Testis (tissue), 3 donors: ENCODE data around the gene ME3. TPM values are rescaled to one million over a fixed set of nuclear protein-coding genes. Genes with fewer than 3 reads are reported as not detected.
A peak's percentile ranks its signal among the peaks of the same experiment; 100 is the strongest.

Experiments used
- DNase-seq: peaks from one replicate; pipeline ENCODE4 v3.0.0-alpha.2; 2019
- H3K27ac ChIP-seq, 2 donors: fragments of 200-600 bp; sonication (generic); one replicate each; pipeline ENCODE4 v1.5.1; 2019
- H3K27me3 ChIP-seq: fragments of 200-600 bp; sonication (generic); one replicate; pipeline ENCODE4 v1.5.1; 2019
- H3K36me3 ChIP-seq: fragments of 200-600 bp; sonication (generic); one replicate; pipeline ENCODE4 v1.5.1; 2017; ENCODE audit warnings: low read depth; ENCODE audit errors: missing control alignments
- H3K4me1 ChIP-seq: fragments of 200-600 bp; sonication (generic); one replicate; pipeline ENCODE4 v1.5.1; 2019
- H3K4me3 ChIP-seq, 2 donors: fragments of 200-600 bp; sonication (generic); one replicate each; pipeline ENCODE4 v1.5.1; 2017 to 2019
- H3K9me3 ChIP-seq: fragments of 200-600 bp; sonication (generic); one replicate; pipeline ENCODE4 v1.5.1; 2017
- CTCF ChIP-seq, 3 experiments: fragments of 450-650 bp in 2 of 3; fragments of 200-600 bp in 1 of 3; sonication (generic) in 1 of 3; IDR thresholded peaks; one replicate each; pipeline ENCODE4 v1.5.1; 2016 to 2019; ENCODE audit warnings: antibody characterized with exemption in 3 of 3, mild to moderate bottlenecking in 2 of 3, moderate library complexity in 1 of 3
- POLR2A ChIP-seq: fragments of 450-650 bp; IDR thresholded peaks from one replicate; pipeline ENCODE4 v1.6.1; 2017; ENCODE audit warnings: antibody characterized with exemption, mild to moderate bottlenecking, moderate library complexity
- WGBS, 2 donors: methylation state at CpG; one replicate each; pipeline ENCODE4 v1.1.5; 2018; 5-methylcytosine and 5-hydroxymethylcytosine counted together
- intact Hi-C: fragments of 100-400 bp; cut with DNase I; formaldehyde crosslinking; loops from one replicate; pipeline ENCODE4 v1.15.1; 2023; ENCODE audit warnings: low total_unique reads
- polyA plus RNA-seq: library from polyadenylated mRNA; stranded (reverse); fragments of 350-450 nt; fragmentation: Illumina TruSeq; extraction: RNeasy Lipid Tissue Mini Kit (QIAGEN cat#74804); gene quantifications from one replicate; pipeline ENCODE4 v1.2.3, GENCODE V29; 2014; ENCODE audit warnings: low read depth, low replicate concordance; ENCODE audit not compliant: insufficient read depth
- total RNA-seq, 2 donors: library from RNA; depleted of rRNA; stranded (reverse); fragments of >200 nt; gene quantifications; one replicate each; pipeline ENCODE4 v1.2.3, GENCODE V29; 2016

The ME3 gene
- total and polyA plus RNA-seq, 3 donors from 2014 or later: 26.7 to 170 (median 115) TPM

GRCh38 chr11:86558841-86559240 lies 113.6 kb downstream of the ME3 start:
- no peak overlapping the region for H3K4me3 ChIP-seq
- peaks cover 19% of the 10 kb centered on the region for H3K4me1 ChIP-seq
- H3K9me3 ChIP-seq: no peaks in the 10 kb centered on the region
- DNase-seq: no peak
- intact Hi-C loops: no loop called here
- peak overlapping the region; percentile 72 to 83 for H3K27ac ChIP-seq
- no peaks in the 10 kb centered on the region for H3K27me3 ChIP-seq
- no peaks in the 10 kb centered on the region for H3K36me3 ChIP-seq
- TF ChIP-seq CTCF (IDR thresholded peaks at IDR 0.05) (no peak), POLR2A (no peak)
- WGBS, 2 donors: 88 to 92% methylated on average over 2 of the region's 2 CpGs

- intact Hi-C loops: no loop called here
- H3K27ac ChIP-seq: peak overlapping the region; percentile 72 to 83
- no peaks in the 10 kb centered on the region for H3K36me3 ChIP-seq
- no peak overlapping the region for H3K4me3 ChIP-seq
- H3K4me1 ChIP-seq: peaks cover 19% of the 10 kb centered on the region
- no peaks in the 10 kb centered on the region for H3K9me3 ChIP-seq
- no peak for TF ChIP-seq POLR2A
- TF ChIP-seq CTCF (IDR thresholded peaks at IDR 0.05): no peak
- no peaks in the 10 kb centered on the region for H3K27me3 ChIP-seq
- DNase-seq: no peak
- WGBS, 2 donors: 33 to 46% methylated on average over 1 of the region's 1 CpG
Measured at GRCh38 chr11:86558207-86558606, 114.2 kb downstream of the ME3 start.

GRCh38 chr11:86555866-86556265 lies 116.5 kb downstream of the ME3 start:
- H3K9me3 ChIP-seq: no peaks in the 10 kb centered on the region
- H3K36me3 ChIP-seq: no peaks in the 10 kb centered on the region
- TF ChIP-seq POLR2A (no peak), CTCF (IDR thresholded peaks at IDR 0.05) (no peak)
- no peak overlapping the region for H3K27ac ChIP-seq
- no peak overlapping the region for H3K4me3 ChIP-seq
- peaks cover 29% of the 10 kb centered on the region for H3K4me1 ChIP-seq
- intact Hi-C loops: no loop called here
- no peaks in the 10 kb centered on the region for H3K27me3 ChIP-seq
- no peak for DNase-seq

GRCh38 chr11:86555401-86555800 lies 117.0 kb downstream of the ME3 start:
- H3K27ac ChIP-seq: no peak overlapping the region
- TF ChIP-seq CTCF (IDR thresholded peaks at IDR 0.05) (no peak), POLR2A (no peak)
- no peaks in the 10 kb centered on the region for H3K9me3 ChIP-seq
- H3K36me3 ChIP-seq: no peaks in the 10 kb centered on the region
- peaks cover 34% of the 10 kb centered on the region for H3K4me1 ChIP-seq
- intact Hi-C loops: no loop called here
- no peaks in the 10 kb centered on the region for H3K27me3 ChIP-seq
- 59 to 65% methylated on average over 5 of the region's 5 CpGs for WGBS, 2 donors
- no peak overlapping the region for H3K4me3 ChIP-seq
- DNase-seq: no peak

DNA sequence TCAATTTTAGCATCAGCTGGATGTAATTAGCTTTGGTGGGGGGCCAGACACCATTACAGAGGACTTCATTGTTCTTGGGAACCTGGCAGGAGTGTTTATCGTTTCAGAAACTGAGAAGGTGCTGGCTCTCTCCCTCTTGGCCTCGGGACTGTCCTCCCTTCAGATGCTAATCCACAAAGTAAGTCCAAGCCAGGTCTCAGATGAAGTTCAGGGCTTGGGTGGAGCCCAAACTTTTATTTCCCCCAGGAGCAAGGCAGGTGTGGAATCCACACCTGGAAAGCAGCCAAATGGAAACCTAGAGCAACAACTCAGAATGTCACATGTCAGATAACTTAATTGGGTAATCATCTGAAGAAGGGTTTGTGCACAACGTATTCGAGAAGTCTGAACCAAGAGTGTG lies 119.2 kb downstream of the ME3 start:
- no peaks in the 10 kb centered on the region for H3K9me3 ChIP-seq
- H3K27me3 ChIP-seq: no peaks in the 10 kb centered on the region
- 62 to 79% methylated on average over 3 to 4 of the region's 4 CpGs for WGBS, 2 donors
- DNase-seq: no peak
- H3K36me3 ChIP-seq: no peaks in the 10 kb centered on the region
- peaks cover 41% of the 10 kb centered on the region for H3K4me1 ChIP-seq
- TF ChIP-seq POLR2A (no peak), CTCF (IDR thresholded peaks at IDR 0.05) (no peak)
- intact Hi-C loops: no loop called here
- H3K27ac ChIP-seq: no peak overlapping the region
- no peak overlapping the region for H3K4me3 ChIP-seq
